ENCODE results near the gene OR5I1.

OR5I1 gene

DNA sequence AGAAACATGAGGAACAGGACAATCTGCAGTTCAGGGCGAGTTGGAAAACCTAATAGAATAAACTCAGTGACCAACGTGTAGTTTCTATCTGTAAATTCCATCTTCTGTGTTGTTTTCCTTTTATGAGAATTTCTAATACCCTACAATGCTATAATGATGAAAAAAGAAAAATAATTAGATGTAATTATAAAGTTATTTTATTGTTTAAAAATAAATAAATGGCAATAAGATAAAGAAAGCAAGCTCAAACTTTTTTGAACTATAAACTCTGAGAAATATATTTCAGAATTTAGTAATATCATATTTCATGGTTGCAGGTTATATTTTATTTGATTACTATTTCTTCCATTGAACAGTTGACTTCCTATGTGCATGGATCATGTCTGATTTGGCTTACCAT lies at the start of gene OR5I1:
Gene OR5I1, minus strand, starts transcription at position 101 of the 400 bp plus-strand sequence. Its CDS starts 0 bp downstream, at position 101.
- H3K27me3 ChIP-seq (ENCODE audit: insufficient read depth, low read length): no peaks in the 10 kb centered on the region

DNA sequence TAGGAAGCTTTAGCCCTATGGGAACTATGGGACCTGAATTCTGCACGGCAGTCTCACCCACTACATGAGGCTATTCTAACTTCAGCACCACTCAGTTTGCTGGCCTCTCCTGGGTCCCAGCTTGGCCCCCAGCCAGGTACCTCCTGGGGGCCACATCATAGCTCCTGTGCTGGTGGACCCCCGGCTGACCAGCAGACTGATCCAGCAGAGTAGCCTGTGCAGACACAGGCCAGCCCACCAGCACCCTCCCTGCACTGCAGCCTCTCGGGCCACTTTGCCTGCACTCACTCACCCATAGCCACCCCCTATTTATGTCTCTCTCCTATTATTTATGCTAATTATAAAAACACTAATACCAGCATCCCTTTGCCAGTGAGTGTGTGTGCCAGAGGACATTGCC lies 34.7 kb upstream of the OR5I1 start:
- peaks cover 8% of the 10 kb centered on the region; the same call in 1 of the 2 replicates for H3K4me1 ChIP-seq (ENCODE audit: insufficient read depth, low read length)
- H3K4me3 ChIP-seq (ENCODE audit: low read length): no peak overlapping the region
- H3K36me3 ChIP-seq (ENCODE audit: insufficient read depth, low read depth, low read length): no peaks in the 10 kb centered on the region
- no peak overlapping the region for H3K9ac ChIP-seq (ENCODE audit: low read depth, low read length)
- no peaks in the 10 kb centered on the region for H3K9me3 ChIP-seq (ENCODE audit: insufficient read depth, low read depth, low read length)
- H3K27ac ChIP-seq (ENCODE audit: low read length): no peak overlapping the region
- H3K27me3 ChIP-seq (ENCODE audit: insufficient read depth, low read length): no peaks in the 10 kb centered on the region

More for the DNA sequence above, at the start of gene OR5I1:
- H3K9me3 ChIP-seq (ENCODE audit: insufficient read depth, low read depth, low read length): peaks cover 8% of the 10 kb centered on the region; the same call in 1 of the 2 replicates
- H3K27ac ChIP-seq (ENCODE audit: low read length): no peak within 1 kb of the TSS
- H3K4me3 ChIP-seq (ENCODE audit: low read length): no peak within 1 kb of the TSS
- H3K4me1 ChIP-seq (ENCODE audit: insufficient read depth, low read length): no peaks in the 10 kb centered on the region
- H3K36me3 ChIP-seq (ENCODE audit: insufficient read depth, low read depth, low read length): no peaks in the 10 kb centered on the region
- H3K9ac ChIP-seq (ENCODE audit: low read depth, low read length): no peak within 1 kb of the TSS

DNA sequence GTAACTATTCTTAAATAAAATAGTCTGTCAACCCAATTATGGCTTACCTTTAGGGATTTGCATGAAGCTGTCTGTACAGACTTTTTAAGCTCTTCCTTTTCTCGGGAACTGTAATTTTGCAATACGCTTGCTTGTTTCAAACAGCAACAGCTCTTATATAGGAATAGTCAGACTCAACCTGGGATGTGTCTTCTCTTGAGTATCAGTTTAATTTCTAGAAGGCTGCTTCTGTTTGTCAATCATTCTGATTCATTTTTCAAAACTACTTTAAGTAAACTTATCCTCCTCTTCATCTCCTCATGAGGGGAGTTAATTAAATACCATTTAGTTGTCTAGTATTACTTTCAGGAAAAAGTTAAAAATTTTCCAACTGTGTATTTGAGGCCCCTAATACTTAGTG lies 33.6 kb upstream of the OR5I1 start, which contains the start of gene OR10AG1:
Gene OR10AG1, minus strand, starts transcription at position 101 of the 400 bp plus-strand sequence. Its CDS starts 38 bp downstream, at position 63.
- H3K9ac ChIP-seq (ENCODE audit: low read depth, low read length): no peak within 1 kb of the TSS
- H3K4me1 ChIP-seq (ENCODE audit: insufficient read depth, low read length): peaks cover 8% of the 10 kb centered on the region; the same call in 1 of the 2 replicates
- no peaks in the 10 kb centered on the region for H3K36me3 ChIP-seq (ENCODE audit: insufficient read depth, low read depth, low read length)
- H3K27me3 ChIP-seq (ENCODE audit: insufficient read depth, low read length): no peaks in the 10 kb centered on the region
- H3K4me3 ChIP-seq (ENCODE audit: low read length): no peak within 1 kb of the TSS
- H3K27ac ChIP-seq (ENCODE audit: low read length): no peak within 1 kb of the TSS
- H3K9me3 ChIP-seq (ENCODE audit: insufficient read depth, low read depth, low read length): no peaks in the 10 kb centered on the region

DNA sequence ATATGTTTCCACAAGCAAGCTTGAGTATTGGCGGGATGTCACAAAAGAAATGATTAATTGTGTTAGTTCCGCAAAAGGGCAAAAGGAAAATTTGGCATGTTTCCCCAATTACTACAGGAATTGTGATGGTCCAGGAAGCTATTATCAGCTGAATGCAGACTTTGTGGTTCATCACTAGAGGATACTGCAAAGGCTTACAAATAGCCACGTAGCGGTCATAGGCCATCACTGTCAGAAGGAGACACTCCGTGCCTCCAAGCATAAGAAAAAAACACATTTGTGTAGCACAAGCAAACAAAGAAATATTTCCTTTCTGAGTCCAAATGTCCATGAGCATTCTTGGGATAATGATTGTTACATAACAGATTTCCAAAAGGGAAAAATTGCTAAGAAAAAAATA lies 31.7 kb upstream of the OR5I1 start:
- H3K27me3 ChIP-seq (ENCODE audit: insufficient read depth, low read length): no peaks in the 10 kb centered on the region
- H3K9ac ChIP-seq (ENCODE audit: low read depth, low read length): no peak overlapping the region
- no peak overlapping the region for H3K4me3 ChIP-seq (ENCODE audit: low read length)
- no peak overlapping the region for H3K27ac ChIP-seq (ENCODE audit: low read length)
- H3K4me1 ChIP-seq (ENCODE audit: insufficient read depth, low read length): no peaks in the 10 kb centered on the region
- H3K36me3 ChIP-seq (ENCODE audit: insufficient read depth, low read depth, low read length): no peaks in the 10 kb centered on the region
- no peaks in the 10 kb centered on the region for H3K9me3 ChIP-seq (ENCODE audit: insufficient read depth, low read depth, low read length)

DNA sequence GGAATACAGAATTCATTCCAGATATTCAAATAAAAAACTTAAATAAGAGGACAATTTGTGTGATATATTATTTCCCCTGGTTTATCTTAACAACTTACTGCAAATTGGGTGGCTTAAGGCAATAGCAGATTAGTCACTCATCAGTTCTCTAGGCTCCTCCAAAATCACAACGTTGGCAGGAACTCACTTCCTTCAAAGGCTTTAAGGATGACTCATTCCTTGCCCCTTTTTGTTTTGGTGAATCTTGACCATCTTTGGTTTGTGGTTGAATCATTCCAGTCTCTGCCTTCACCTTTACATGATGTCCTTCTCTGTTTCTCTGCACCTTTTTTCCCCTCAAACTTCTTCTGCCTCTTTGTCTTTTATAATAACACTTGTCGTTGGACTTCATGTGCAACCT lies 30.2 kb upstream of the OR5I1 start:
- Histone ChIP-seq H3K27me3 (ENCODE audit: insufficient read depth, low read length) (no peaks in the 10 kb centered on the region), H3K4me1 (ENCODE audit: insufficient read depth, low read length) (no peaks in the 10 kb centered on the region), H3K9me3 (ENCODE audit: insufficient read depth, low read depth, low read length) (no peaks in the 10 kb centered on the region), H3K27ac (ENCODE audit: low read length) (no peak overlapping the region), H3K36me3 (ENCODE audit: insufficient read depth, low read depth, low read length) (no peaks in the 10 kb centered on the region), H3K4me3 (ENCODE audit: low read length) (no peak overlapping the region), H3K9ac (ENCODE audit: low read depth, low read length) (no peak overlapping the region)

DNA sequence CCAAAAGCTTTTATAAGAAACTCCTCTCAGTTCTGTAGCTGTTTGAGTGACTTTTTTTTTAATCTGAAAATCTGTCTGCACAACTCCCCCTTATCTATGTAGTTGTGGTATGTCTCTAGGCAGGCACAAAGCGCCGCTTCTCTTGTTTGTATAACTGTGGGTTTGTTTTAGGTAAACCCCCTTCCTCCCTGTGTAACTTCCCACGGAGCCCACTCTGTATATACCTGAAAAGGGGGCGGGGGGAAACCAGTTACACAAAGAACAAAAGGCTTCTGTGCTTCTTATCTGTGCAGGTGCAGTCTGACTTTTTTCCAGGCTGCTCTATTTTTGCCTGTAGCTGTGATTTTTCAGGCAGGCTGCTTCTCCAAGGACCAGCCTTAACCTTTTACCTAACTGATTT lies 20.3 kb upstream of the OR5I1 start:
- no peak overlapping the region for H3K4me3 ChIP-seq (ENCODE audit: low read length)
- H3K27ac ChIP-seq (ENCODE audit: low read length): no peak overlapping the region
- no peaks in the 10 kb centered on the region for H3K27me3 ChIP-seq (ENCODE audit: insufficient read depth, low read length)
- no peak overlapping the region for H3K9ac ChIP-seq (ENCODE audit: low read depth, low read length)
- no peaks in the 10 kb centered on the region for H3K4me1 ChIP-seq (ENCODE audit: insufficient read depth, low read length)
- peaks cover 9% of the 10 kb centered on the region; the same call in 1 of the 2 replicates for H3K9me3 ChIP-seq (ENCODE audit: insufficient read depth, low read depth, low read length)
- no peaks in the 10 kb centered on the region for H3K36me3 ChIP-seq (ENCODE audit: insufficient read depth, low read depth, low read length)

DNA sequence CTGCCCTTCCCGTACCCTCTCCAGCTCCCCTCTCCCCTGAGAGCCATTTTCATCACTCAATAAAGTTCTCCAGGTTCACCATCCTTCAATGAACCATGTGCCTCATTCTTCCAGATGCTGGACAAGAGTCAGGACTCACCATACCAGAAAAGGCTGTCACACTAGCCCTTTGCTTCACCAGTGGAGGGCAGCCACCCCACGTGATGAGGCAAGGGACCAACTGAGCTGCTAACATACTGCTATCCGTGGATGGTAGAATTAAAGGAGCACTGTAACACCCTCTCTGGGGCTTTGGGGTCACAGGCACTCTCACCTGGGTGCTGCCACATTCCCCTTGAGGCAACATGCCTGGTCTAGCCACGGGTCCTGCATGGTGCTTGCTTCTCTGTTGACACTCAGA lies 13.1 kb upstream of the OR5I1 start:
- Histone ChIP-seq H3K9ac (ENCODE audit: low read depth, low read length) (no peak overlapping the region), H3K27ac (ENCODE audit: low read length) (no peak overlapping the region), H3K4me1 (ENCODE audit: insufficient read depth, low read length) (no peaks in the 10 kb centered on the region), H3K9me3 (ENCODE audit: insufficient read depth, low read depth, low read length) (no peaks in the 10 kb centered on the region), H3K4me3 (ENCODE audit: low read length) (no peak overlapping the region), H3K27me3 (ENCODE audit: insufficient read depth, low read length) (no peaks in the 10 kb centered on the region), H3K36me3 (ENCODE audit: insufficient read depth, low read depth, low read length) (no peaks in the 10 kb centered on the region)

DNA sequence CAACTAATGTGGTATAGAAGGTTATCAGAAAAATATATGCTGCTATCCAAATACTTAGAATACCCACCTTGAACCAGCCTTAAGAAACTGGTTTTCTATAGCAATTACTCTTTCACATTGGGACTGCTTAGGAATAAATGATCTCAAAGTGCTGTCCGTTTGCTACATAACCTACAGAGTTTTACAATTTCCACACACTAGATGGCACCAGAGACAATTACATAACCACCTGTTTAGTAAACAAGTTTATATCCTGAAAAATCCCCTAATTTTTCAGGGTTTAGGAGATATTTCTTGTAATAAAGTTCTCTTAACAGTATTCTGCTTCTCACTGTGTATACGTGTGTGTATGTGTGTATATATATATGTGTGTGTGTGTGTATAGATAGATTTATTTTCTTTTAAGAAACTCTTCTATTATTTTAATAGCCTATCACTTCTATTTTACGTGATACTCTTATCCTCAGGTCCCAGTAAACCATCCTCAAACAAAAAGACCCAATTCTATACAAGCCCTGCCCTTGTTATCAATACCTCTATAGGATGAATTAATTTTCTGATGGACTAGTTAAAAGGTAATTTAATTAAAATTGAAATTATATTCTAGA lies 6.7 kb upstream of the OR5I1 start:
- no peak overlapping the region for H3K9ac ChIP-seq (ENCODE audit: low read depth, low read length)
- H3K27me3 ChIP-seq (ENCODE audit: insufficient read depth, low read length): no peaks in the 10 kb centered on the region
- no peak overlapping the region for H3K4me3 ChIP-seq (ENCODE audit: low read length)
- no peaks in the 10 kb centered on the region for H3K4me1 ChIP-seq (ENCODE audit: insufficient read depth, low read length)
- H3K27ac ChIP-seq (ENCODE audit: low read length): no peak overlapping the region
- H3K9me3 ChIP-seq (ENCODE audit: insufficient read depth, low read depth, low read length): no peaks in the 10 kb centered on the region
- no peaks in the 10 kb centered on the region for H3K36me3 ChIP-seq (ENCODE audit: insufficient read depth, low read depth, low read length)

DNA sequence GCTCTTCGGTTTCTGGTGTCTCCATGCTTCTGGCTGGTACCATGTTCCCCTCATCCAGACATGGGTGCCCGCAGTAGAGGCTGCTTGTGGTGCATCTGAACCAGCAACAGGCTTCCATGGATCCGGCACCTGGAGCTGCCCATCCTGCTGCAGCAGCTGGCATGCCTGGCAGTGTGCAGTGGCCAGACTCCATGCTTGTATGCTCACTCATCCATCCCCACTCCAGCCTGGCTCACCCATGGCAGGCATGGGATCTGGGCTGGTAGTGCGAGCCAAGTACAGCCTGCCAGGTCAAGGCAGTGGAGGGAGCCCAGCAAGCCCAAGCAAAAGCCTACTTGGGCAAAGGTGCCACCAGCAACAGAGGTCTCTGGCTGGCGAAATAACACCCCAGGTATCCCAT lies 15.7 kb downstream of the OR5I1 start:
- H3K27me3 ChIP-seq (ENCODE audit: insufficient read depth, low read length): no peaks in the 10 kb centered on the region
- H3K9me3 ChIP-seq (ENCODE audit: insufficient read depth, low read depth, low read length): peaks cover 7% of the 10 kb centered on the region
- H3K9ac ChIP-seq (ENCODE audit: low read depth, low read length): no peak overlapping the region
- H3K36me3 ChIP-seq (ENCODE audit: insufficient read depth, low read depth, low read length): no peaks in the 10 kb centered on the region
- H3K4me1 ChIP-seq (ENCODE audit: insufficient read depth, low read length): no peaks in the 10 kb centered on the region
- no peak overlapping the region for H3K27ac ChIP-seq (ENCODE audit: low read length)
- H3K4me3 ChIP-seq (ENCODE audit: low read length): no peak overlapping the region

DNA sequence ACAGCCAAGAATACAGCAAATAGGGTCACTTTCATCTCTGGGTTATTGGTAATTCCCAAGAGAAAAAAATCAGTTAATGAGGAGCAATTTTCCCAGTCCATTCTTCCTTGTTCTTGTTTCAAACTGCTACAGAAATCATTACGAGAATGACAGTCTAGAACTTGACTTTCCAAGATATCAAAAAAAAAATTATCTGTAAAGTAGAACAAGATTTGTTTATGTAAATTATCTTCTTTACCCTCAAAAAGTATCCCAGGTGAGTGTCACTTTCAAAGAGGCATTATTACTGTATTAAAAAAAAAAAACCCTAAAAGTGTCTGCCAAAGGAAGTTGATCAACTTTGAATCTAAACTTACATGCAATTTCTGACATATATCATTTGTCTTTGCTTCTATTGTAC lies 21.7 kb downstream of the OR5I1 start, which contains the start of gene OR5W2:
Gene OR5W2, minus strand, starts transcription at position 101 of the 400 bp plus-strand sequence. Its CDS starts 0 bp downstream, at position 101.
- Histone ChIP-seq H3K9me3 (ENCODE audit: insufficient read depth, low read depth, low read length) (peaks cover 3% of the 10 kb centered on the region; the same call in 1 of the 2 replicates), H3K4me3 (ENCODE audit: low read length) (no peak within 1 kb of the TSS), H3K27me3 (ENCODE audit: insufficient read depth, low read length) (no peaks in the 10 kb centered on the region), H3K27ac (ENCODE audit: low read length) (no peak within 1 kb of the TSS), H3K4me1 (ENCODE audit: insufficient read depth, low read length) (no peaks in the 10 kb centered on the region), H3K36me3 (ENCODE audit: insufficient read depth, low read depth, low read length) (no peaks in the 10 kb centered on the region), H3K9ac (ENCODE audit: low read depth, low read length) (no peak within 1 kb of the TSS)

DNA sequence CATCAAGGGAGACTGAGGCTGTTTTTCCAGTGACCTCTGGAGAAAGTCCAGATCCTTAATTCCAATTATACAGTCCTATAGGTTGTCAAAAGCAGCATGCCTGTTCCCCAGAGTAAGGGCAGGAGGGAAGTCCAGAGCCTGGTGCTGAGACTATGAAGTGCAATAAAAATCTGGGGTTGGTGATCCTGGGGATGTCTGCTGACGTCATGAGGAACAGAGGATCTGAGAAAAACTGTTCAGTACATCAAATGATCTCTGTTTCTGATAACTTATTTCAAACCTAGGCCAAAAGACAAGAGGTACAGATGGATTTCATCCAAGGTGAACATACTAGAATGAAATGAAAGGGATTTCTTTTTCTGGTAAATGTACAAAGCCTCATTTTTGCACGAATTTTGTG lies 33.9 kb downstream of the OR5I1 start:
- no peak overlapping the region for H3K9ac ChIP-seq (ENCODE audit: low read depth, low read length)
- peaks cover 24% of the 10 kb centered on the region for H3K9me3 ChIP-seq (ENCODE audit: insufficient read depth, low read depth, low read length)
- no peak overlapping the region for H3K27ac ChIP-seq (ENCODE audit: low read length)
- H3K4me3 ChIP-seq (ENCODE audit: low read length): no peak overlapping the region
- H3K36me3 ChIP-seq (ENCODE audit: insufficient read depth, low read depth, low read length): no peaks in the 10 kb centered on the region
- no peaks in the 10 kb centered on the region for H3K4me1 ChIP-seq (ENCODE audit: insufficient read depth, low read length)
- no peaks in the 10 kb centered on the region for H3K27me3 ChIP-seq (ENCODE audit: insufficient read depth, low read length)

DNA sequence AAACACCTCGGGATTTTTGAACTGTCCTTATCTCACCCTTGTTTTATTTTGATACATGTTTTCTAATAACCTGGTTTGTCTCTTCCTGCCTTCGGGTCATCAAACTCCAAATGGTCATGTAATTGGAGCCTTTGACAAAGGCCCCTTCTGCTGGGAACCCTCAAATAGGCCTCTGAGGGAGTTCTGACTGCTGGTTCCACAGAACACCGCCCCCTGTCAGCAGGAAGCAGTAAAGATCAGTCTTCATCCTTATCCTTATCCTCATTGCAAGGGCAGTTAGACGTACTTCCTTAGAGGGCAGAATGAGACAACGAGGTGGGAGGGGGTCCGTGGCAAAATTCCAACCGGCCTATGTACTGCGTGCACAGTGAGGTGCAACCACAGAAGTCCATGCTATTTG lies 41.0 kb downstream of the OR5I1 start:
- Histone ChIP-seq H3K27me3 (ENCODE audit: insufficient read depth, low read length) (no peaks in the 10 kb centered on the region), H3K4me1 (ENCODE audit: insufficient read depth, low read length) (no peaks in the 10 kb centered on the region), H3K27ac (ENCODE audit: low read length) (no peak overlapping the region), H3K4me3 (ENCODE audit: low read length) (no peak overlapping the region), H3K9ac (ENCODE audit: low read depth, low read length) (no peak overlapping the region), H3K36me3 (ENCODE audit: insufficient read depth, low read depth, low read length) (no peaks in the 10 kb centered on the region), H3K9me3 (ENCODE audit: insufficient read depth, low read depth, low read length) (peaks cover 23% of the 10 kb centered on the region)
